Activated CD4-positive, alpha-beta memory T cell treated with anti-CD3 and anti-CD28 coated beads, Interleukin-2, amount 10 ng/mL, durations not matched to agents 7 days and 5 days (primary cell): ENCODE measurements around the gene KANSL3. TPM values are rescaled to one million over a fixed set of nuclear protein-coding genes. Genes with fewer than 3 reads are reported as not detected.

ENCODE experiments used
- CTCF ChIA-PET: fragments of 350-600 bp; sonication (Branson Sonifier 250); formaldehyde crosslinking; loops from one replicate; lab custom pipeline; 2021; ENCODE audit warnings: antibody characterized with exemption, inconsistent platforms; lab: Charles Lee
- POLR2A ChIA-PET: fragments of 350-600 bp; sonication (Branson Sonifier 250); formaldehyde crosslinking; loops from one replicate; lab custom pipeline; 2021; ENCODE audit warnings: antibody characterized with exemption; lab: Charles Lee
- DNase-seq: peaks from one replicate; pipeline ENCODE4 v3.0.0-alpha.2; 2020
- H3K27ac Mint-ChIP-seq: one replicate; pipeline ENCODE4 v1.8.0; 2021; ENCODE audit warnings: mild to moderate bottlenecking, mixed read lengths
- H3K27me3 Mint-ChIP-seq: one replicate; pipeline ENCODE4 v1.8.0; 2021; ENCODE audit warnings: mixed read lengths
- H3K36me3 Mint-ChIP-seq: one replicate; pipeline ENCODE4 v1.8.0; 2021; ENCODE audit warnings: low read depth, mixed read lengths
- H3K4me1 Mint-ChIP-seq: one replicate; pipeline ENCODE4 v1.8.0; 2021; ENCODE audit warnings: mixed read lengths
- H3K4me3 Mint-ChIP-seq: one replicate; pipeline ENCODE4 v1.8.0; 2021; ENCODE audit warnings: mild to moderate bottlenecking, mixed read lengths
- H3K9me3 Mint-ChIP-seq: one replicate; pipeline ENCODE4 v1.8.0; 2021; ENCODE audit warnings: mixed read lengths
- total RNA-seq, 2 experiments: library from RNA; stranded (reverse); gene quantifications; one replicate each; pipeline ENCODE4 v1.2.3, GENCODE V29; 2021

Gene KANSL3
- total RNA-seq, 2 experiments from 2014 or later, result 58.2 to 60.9 TPM

- no peak for DNase-seq
- Mint-ChIP-seq H3K4me3 (peak overlapping the region; percentile 49), H3K27ac (peak overlapping the region; percentile 96), H3K4me1 (peaks cover 45% of the 10 kb centered on the region), H3K36me3 (peaks cover 60% of the 10 kb centered on the region), H3K27me3 (no peaks in the 10 kb centered on the region), H3K9me3 (no peaks in the 10 kb centered on the region)
- POLR2A ChIA-PET, result interaction anchor here (1.0 to 4.2 kb wide), 8 partner anchors 13 to 241 kb away, joined by 3 to 40 read pairs (median 4); partner anchors contain the start of genes ANKRD39 and KANSL3
- CTCF ChIA-PET, result interaction anchor here (1.2 to 1.6 kb wide), 3 partner anchors 20 to 144 kb away, joined by 3 to 6 read pairs (median 4); partner anchors contain the start of genes CNNM4 and KANSL3
Measured at GRCh38 chr2:96617012-96617411, 21.1 kb downstream of the KANSL3 start.

GRCh38 chr2:96616535-96616934 lies 21.6 kb downstream of the KANSL3 start:
- Mint-ChIP-seq H3K4me1 (peaks cover 45% of the 10 kb centered on the region), H3K27me3 (no peaks in the 10 kb centered on the region), H3K36me3 (peaks cover 64% of the 10 kb centered on the region), H3K27ac (peak overlapping the region; percentile 96), H3K4me3 (no peak overlapping the region), H3K9me3 (no peaks in the 10 kb centered on the region)
- no peak for DNase-seq
- ChIA-PET POLR2A (interaction anchor here (1.1 to 1.4 kb wide), 4 partner anchors 12 to 23 kb away, joined by 3 to 10 read pairs (median 6); partner anchors contain the start of gene KANSL3), CTCF (interaction anchor here (1.0 to 1.2 kb wide), 2 partner anchors 22 to 62 kb away, joined by 3 to 4 read pairs; no protein-coding TSS in a partner anchor)

- H3K9me3 Mint-ChIP-seq, result no peaks in the 10 kb centered on the region
- no peaks in the 10 kb centered on the region for H3K27me3 Mint-ChIP-seq
- no peak for DNase-seq
- peaks cover 45% of the 10 kb centered on the region for H3K4me1 Mint-ChIP-seq
- H3K4me3 Mint-ChIP-seq, result no peak overlapping the region
- ChIA-PET CTCF (interaction anchor here (1.0 to 1.2 kb wide), 2 partner anchors 21 to 62 kb away, joined by 3 to 4 read pairs; no protein-coding TSS in a partner anchor), POLR2A (interaction anchor here (1.1 to 1.4 kb wide), 4 partner anchors 12 to 23 kb away, joined by 3 to 10 read pairs (median 6); partner anchors contain the start of gene KANSL3)
- H3K27ac Mint-ChIP-seq, result peak overlapping the region; percentile 96
- H3K36me3 Mint-ChIP-seq, result peaks cover 68% of the 10 kb centered on the region
Measured at GRCh38 chr2:96616128-96616527, 22.0 kb downstream of the KANSL3 start.

GRCh38 chr2:96608469-96609455 lies 29.4 kb downstream of the KANSL3 start:
- ChIA-PET CTCF (interaction anchor here (0.7 kb wide), 1 partner anchor 152 kb away, joined by 3 read pairs; no protein-coding TSS in a partner anchor), POLR2A (interaction anchor here (2.6 kb wide), 1 partner anchor 14 kb away, joined by 9 read pairs; no protein-coding TSS in a partner anchor)
- Mint-ChIP-seq H3K36me3 (peaks cover 91% of the 10 kb centered on the region), H3K4me1 (peaks cover 6% of the 10 kb centered on the region), H3K4me3 (no peak overlapping the region), H3K9me3 (no peaks in the 10 kb centered on the region), H3K27me3 (no peaks in the 10 kb centered on the region), H3K27ac (no peak overlapping the region)
- DNase-seq, result no peak

GRCh38 chr2:96604104-96604503 lies 34.0 kb downstream of the KANSL3 start:
- Mint-ChIP-seq H3K9me3 (no peaks in the 10 kb centered on the region), H3K27me3 (no peaks in the 10 kb centered on the region), H3K36me3 (peaks cover 92% of the 10 kb centered on the region), H3K4me3 (no peak overlapping the region), H3K4me1 (peaks cover 35% of the 10 kb centered on the region), H3K27ac (no peak overlapping the region)
- DNase-seq, result no peak
- POLR2A ChIA-PET, result interaction anchor here (1.4 to 4.7 kb wide), 3 partner anchors 10 to 15 kb away, joined by 4 to 20 read pairs (median 4); no protein-coding TSS in a partner anchor
- CTCF ChIA-PET, result interaction anchor here (0.6 to 1.5 kb wide), 4 partner anchors 9 to 157 kb away, joined by 3 to 7 read pairs (median 5); partner anchors contain the start of gene CNNM4

- peaks cover 88% of the 10 kb centered on the region for H3K36me3 Mint-ChIP-seq
Measured at GRCh38 chr2:96602330-96602823, 35.7 kb downstream of the KANSL3 start.

GRCh38 chr2:96601382-96602292 lies 36.5 kb downstream of the KANSL3 start:
- Mint-ChIP-seq H3K27me3 (no peaks in the 10 kb centered on the region), H3K4me1 (peaks cover 44% of the 10 kb centered on the region), H3K9me3 (no peaks in the 10 kb centered on the region), H3K4me3 (peak overlapping the region; percentile 16), H3K27ac (peak overlapping the region; percentile 78), H3K36me3 (peaks cover 87% of the 10 kb centered on the region)
- DNase-seq, result peak; percentile 33
- CTCF ChIA-PET, result interaction anchor here (1.0 to 1.5 kb wide), 3 partner anchors 13 to 194 kb away, joined by 3 to 5 read pairs (median 3); no protein-coding TSS in a partner anchor
- POLR2A ChIA-PET, result interaction anchor here (0.8 to 4.7 kb wide), 5 partner anchors 7 to 114 kb away, joined by 3 to 20 read pairs (median 3); no protein-coding TSS in a partner anchor

More at GRCh38 chr2:96602330-96602823, 35.7 kb downstream of the KANSL3 start:
- no peak overlapping the region for H3K4me3 Mint-ChIP-seq
- H3K27me3 Mint-ChIP-seq, result no peaks in the 10 kb centered on the region
- H3K9me3 Mint-ChIP-seq, result no peaks in the 10 kb centered on the region
- ChIA-PET POLR2A (interaction anchor here (1.2 to 4.7 kb wide), 3 partner anchors 8 to 25 kb away, joined by 3 to 20 read pairs (median 5); no protein-coding TSS in a partner anchor), CTCF (interaction anchor here (1.2 to 1.5 kb wide), 2 partner anchors 48 to 195 kb away, joined by 3 to 5 read pairs; no protein-coding TSS in a partner anchor)
- peaks cover 42% of the 10 kb centered on the region for H3K4me1 Mint-ChIP-seq
- peak overlapping the region; percentile 78 for H3K27ac Mint-ChIP-seq
- no peak for DNase-seq

- Mint-ChIP-seq H3K4me1 (peaks cover 54% of the 10 kb centered on the region), H3K27ac (peak overlapping the region; percentile 27), H3K4me3 (no peak overlapping the region), H3K36me3 (peaks cover 85% of the 10 kb centered on the region), H3K27me3 (no peaks in the 10 kb centered on the region), H3K9me3 (no peaks in the 10 kb centered on the region)
- ChIA-PET POLR2A (no interaction called here), CTCF (no interaction called here)
- DNase-seq, result no peak
Measured at GRCh38 chr2:96599941-96600340, 38.2 kb downstream of the KANSL3 start.

GRCh38 chr2:96596596-96596995 lies 41.5 kb downstream of the KANSL3 start:
- peak overlapping the region; percentile 24 for H3K27ac Mint-ChIP-seq
- H3K4me1 Mint-ChIP-seq, result peaks cover 74% of the 10 kb centered on the region
- peaks cover 90% of the 10 kb centered on the region for H3K36me3 Mint-ChIP-seq
- no peaks in the 10 kb centered on the region for H3K27me3 Mint-ChIP-seq
- no peak for DNase-seq
- CTCF ChIA-PET, result no interaction called here
- no peaks in the 10 kb centered on the region for H3K9me3 Mint-ChIP-seq
- POLR2A ChIA-PET, result no interaction called here
- H3K4me3 Mint-ChIP-seq, result no peak overlapping the region

GRCh38 chr2:96594691-96595152 lies 43.4 kb downstream of the KANSL3 start:
- Mint-ChIP-seq H3K36me3 (peaks cover 81% of the 10 kb centered on the region), H3K4me1 (peaks cover 65% of the 10 kb centered on the region), H3K27ac (peak overlapping the region; percentile 92), H3K9me3 (no peaks in the 10 kb centered on the region), H3K4me3 (peak overlapping the region; percentile 26), H3K27me3 (no peaks in the 10 kb centered on the region)
- DNase-seq, result peak; percentile 51
- ChIA-PET POLR2A (interaction anchor here (0.6 to 3.9 kb wide), 14 partner anchors 10 to 290 kb away, joined by 3 to 32 read pairs (median 8); partner anchors contain the start of genes ARID5A, CNNM3, KANSL3 and NCAPH), CTCF (interaction anchor here (0.6 to 2.2 kb wide), 12 partner anchors 9 to 572 kb away, joined by 3 to 7 read pairs (median 4); partner anchors contain the start of genes ANKRD39 and KANSL3)

GRCh38 chr2:96594282-96594681 lies 43.8 kb downstream of the KANSL3 start:
- Mint-ChIP-seq H3K27ac (peak overlapping the region; percentile 92), H3K4me1 (peaks cover 66% of the 10 kb centered on the region), H3K9me3 (no peaks in the 10 kb centered on the region), H3K27me3 (no peaks in the 10 kb centered on the region), H3K36me3 (peaks cover 82% of the 10 kb centered on the region), H3K4me3 (peak overlapping the region; percentile 7)
- POLR2A ChIA-PET, result interaction anchor here (0.6 to 3.9 kb wide), 15 partner anchors 10 to 290 kb away, joined by 3 to 32 read pairs (median 7); partner anchors contain the start of genes ARID5A, CNNM3, CNNM4 and KANSL3
- CTCF ChIA-PET, result interaction anchor here (1.0 to 2.2 kb wide), 12 partner anchors 9 to 572 kb away, joined by 3 to 7 read pairs (median 4); partner anchors contain the start of genes ANKRD39 and KANSL3
- no peak for DNase-seq
